Vagina (tissue), 2 donors: Measurements from ENCODE around the gene CCDC40. TPM values are rescaled to one million over a fixed set of nuclear protein-coding genes. Genes with fewer than 3 reads are reported as not detected.

Experiments
- DNase-seq, 2 donors: peaks; one replicate each; pipeline ENCODE4 v3.0.0-alpha.2; 2017; ENCODE audit errors: extremely low spot score in 2 of 2
- H3K27ac ChIP-seq: fragments of 200-600 bp; sonication (generic); one replicate; pipeline ENCODE4 v1.5.1; 2019
- H3K27me3 ChIP-seq: fragments of 200-600 bp; sonication (generic); one replicate; pipeline ENCODE4 v1.5.1; 2019
- H3K36me3 ChIP-seq, 2 donors: fragments of 200-600 bp; sonication (generic); one replicate each; pipeline ENCODE4 v1.5.1; 2017 to 2019
- H3K4me1 ChIP-seq: fragments of 200-600 bp; sonication (generic); one replicate; pipeline ENCODE4 v1.5.1; 2019
- H3K4me3 ChIP-seq, 2 donors: fragments of 200-600 bp; sonication (generic); 1 replicate in 1 of 2; 2 replicates in 1 of 2; pipeline ENCODE4 v1.5.1; 2016 to 2019
- H3K9me3 ChIP-seq: fragments of 200-600 bp; sonication (generic); one replicate; pipeline ENCODE4 v1.5.1; 2019
- CTCF ChIP-seq, 3 experiments: fragments of 450-650 bp in 2 of 3; fragments of 200-600 bp in 1 of 3; sonication (generic) in 1 of 3; IDR thresholded peaks; one replicate each; pipeline ENCODE4 v1.5.1; 2017 to 2019; ENCODE audit warnings: antibody characterized with exemption in 3 of 3, mild to moderate bottlenecking in 2 of 3, moderate library complexity in 2 of 3
- POLR2A ChIP-seq, 2 donors: fragments of 450-650 bp; IDR thresholded peaks; one replicate each; pipeline ENCODE4 v1.6.1; 2017; ENCODE audit warnings: antibody characterized with exemption in 2 of 2, mild to moderate bottlenecking in 2 of 2, moderate library complexity in 2 of 2
- POLR2AphosphoS5 ChIP-seq, 2 donors: sonication (generic); formaldehyde crosslinking; IDR thresholded peaks; one replicate each; pipeline ENCODE4 v1.9.0; 2017; ENCODE audit warnings: antibody characterized with exemption in 2 of 2, mild to moderate bottlenecking in 2 of 2, low read depth in 1 of 2; ENCODE audit not compliant: insufficient read depth in 1 of 2
- intact Hi-C: fragments of 100-400 bp; cut with DNase I; formaldehyde crosslinking; loops from one replicate; pipeline ENCODE4 v1.15.1; 2023
- total RNA-seq: library from RNA; depleted of rRNA; stranded (reverse); fragments of >200 nt; gene quantifications from one replicate; pipeline ENCODE4 v1.2.3, GENCODE V29; 2016

Gene CCDC40
- total RNA-seq, 1 donor from 2014 or later, result 9.3 TPM

- intact Hi-C loops, result no loop called here
- Histone ChIP-seq H3K27ac (no peak overlapping the region), H3K36me3 (no peaks in the 10 kb centered on the region), H3K4me3 (no peak overlapping the region), H3K4me1 (peaks cover 21% of the 10 kb centered on the region), H3K27me3 (no peaks in the 10 kb centered on the region), H3K9me3 (no peaks in the 10 kb centered on the region)
- TF ChIP-seq POLR2AphosphoS5 (IDR thresholded peaks at IDR 0.05; ENCODE audit: insufficient read depth in 1 of 2, low read depth in 1 of 2), result no peak
- TF ChIP-seq POLR2A (IDR thresholded peaks at IDR 0.05), result no peak
- TF ChIP-seq CTCF (IDR thresholded peaks at IDR 0.05), result no peak
- no peak for DNase-seq
Measured at GRCh38 chr17:80097844-80098691, 61.6 kb downstream of the CCDC40 start.

- no peaks in the 10 kb centered on the region for H3K9me3 ChIP-seq
- H3K36me3 ChIP-seq, result no peaks in the 10 kb centered on the region
- no peak for DNase-seq
- H3K27me3 ChIP-seq, result no peaks in the 10 kb centered on the region
- peaks cover 30% of the 10 kb centered on the region for H3K4me1 ChIP-seq
- H3K27ac ChIP-seq, result no peak overlapping the region
- H3K4me3 ChIP-seq, result no peak overlapping the region
- TF ChIP-seq CTCF (IDR thresholded peaks at IDR 0.05) (no peak), POLR2A (IDR thresholded peaks at IDR 0.05) (no peak), POLR2AphosphoS5 (IDR thresholded peaks at IDR 0.05; ENCODE audit: insufficient read depth in 1 of 2, low read depth in 1 of 2) (no peak)
- intact Hi-C loops, result loop anchor here (2.0 kb wide), 1 partner anchor 47 kb away; the partner anchor contains the start of gene EIF4A3
Measured at GRCh38 chr17:80099291-80100034, 63.0 kb downstream of the CCDC40 start.

- no peak overlapping the region for H3K4me3 ChIP-seq
- no peak for TF ChIP-seq POLR2AphosphoS5 (IDR thresholded peaks at IDR 0.05; ENCODE audit: insufficient read depth in 1 of 2, low read depth in 1 of 2)
- TF ChIP-seq CTCF (IDR thresholded peaks at IDR 0.05), result no peak
- no peak for TF ChIP-seq POLR2A (IDR thresholded peaks at IDR 0.05)
- intact Hi-C loops, result loop anchor here (2.0 kb wide), 1 partner anchor 47 kb away; the partner anchor contains the start of gene EIF4A3
- no peaks in the 10 kb centered on the region for H3K9me3 ChIP-seq
- no peak overlapping the region for H3K27ac ChIP-seq
- DNase-seq, result no peak
- peaks cover 30% of the 10 kb centered on the region for H3K4me1 ChIP-seq
- H3K27me3 ChIP-seq, result no peaks in the 10 kb centered on the region
- H3K36me3 ChIP-seq, result no peaks in the 10 kb centered on the region
Measured at GRCh38 chr17:80100035-80100323, 63.5 kb downstream of the CCDC40 start.

GRCh38 chr17:80101011-80101945, 64.8 kb downstream of the CCDC40 start, which contains the start of gene GAA:
Gene GAA (plus strand): TSS chr17:80101581. CDS start chr17:80104587, 3,006 bp downstream.
- Histone ChIP-seq H3K36me3 (no peaks in the 10 kb centered on the region), H3K9me3 (no peaks in the 10 kb centered on the region), H3K27me3 (no peaks in the 10 kb centered on the region), H3K27ac (peak within 1 kb of the TSS; percentile 96), H3K4me3 (peak within 1 kb of the TSS; percentile 89 to 99), H3K4me1 (peaks cover 30% of the 10 kb centered on the region)
- intact Hi-C loops, result loop anchor here (2.0 kb wide), 1 partner anchor 46 kb away; the partner anchor contains the start of gene EIF4A3
- no peak for DNase-seq
- peak in 1 of 2 donors; percentile 26 for TF ChIP-seq POLR2A (IDR thresholded peaks at IDR 0.05)
- no peak for TF ChIP-seq POLR2AphosphoS5 (IDR thresholded peaks at IDR 0.05; ENCODE audit: insufficient read depth in 1 of 2, low read depth in 1 of 2)
- TF ChIP-seq CTCF (IDR thresholded peaks at IDR 0.05), result peak; percentile 86 to 96 (median 86)
